Bronchial epithelial cell (primary cell): ENCODE results near the gene ALAS1. TPM values are rescaled to one million over a fixed set of nuclear protein-coding genes. Genes with fewer than 3 reads are reported as not detected.

ENCODE experiments used
- DNase-seq: peaks from one replicate; pipeline ENCODE4 v3.0.0-alpha.2; 2010; ENCODE audit warnings: low read depth
- FAIRE-seq: peaks from 2 replicates; lab custom pipeline; 2011; peaks lifted over from hg19 to GRCh38; lab: Jason Lieb, UNC
- H3K27me3 ChIP-seq: 2 replicates; pipeline ENCODE4 v1.5.1; 2011; ENCODE audit warnings: low read length; ENCODE audit not compliant: control insufficient read depth, insufficient read depth
- H3K36me3 ChIP-seq: 2 replicates; pipeline ENCODE4 v1.5.1; 2011; ENCODE audit warnings: low read length; ENCODE audit not compliant: control insufficient read depth, insufficient read depth
- H3K4me3 ChIP-seq: 2 replicates; pipeline ENCODE4 v1.5.1; 2011; ENCODE audit warnings: mild to moderate bottlenecking, low read depth, low read length, control low read depth
- CTCF ChIP-seq: IDR thresholded peaks from 2 replicates; pipeline ENCODE4 v1.5.1; 2011; ENCODE audit warnings: mild to moderate bottlenecking, moderate library complexity, low read length, control low read depth, inconsistent platforms; ENCODE audit not compliant: insufficient read depth, severe bottlenecking
- total RNA-seq: library from RNA; depleted of rRNA; stranded (reverse); fragments of >200 nt; gene quantifications from 2 replicates; pipeline ENCODE4 v1.2.1, GENCODE V29; 2014

The ALAS1 gene
- total RNA-seq, 1 donor from 2014 or later: 32.1 TPM

GRCh38 chr3:52181543-52181942 lies 16.4 kb upstream of the ALAS1 start:
- no peak overlapping the region for H3K4me3 ChIP-seq
- FAIRE-seq (no peak), DNase-seq (peak; percentile 70)
- no peaks in the 10 kb centered on the region for H3K36me3 ChIP-seq
- H3K27me3 ChIP-seq: peaks cover 8% of the 10 kb centered on the region
- TF ChIP-seq CTCF: no peak

GRCh38 chr3:52182196-52182595 lies 15.8 kb upstream of the ALAS1 start:
- Histone ChIP-seq H3K36me3 (no peaks in the 10 kb centered on the region), H3K27me3 (peaks cover 8% of the 10 kb centered on the region), H3K4me3 (no peak overlapping the region)
- FAIRE-seq: no peak
- DNase-seq: no peak
- no peak for TF ChIP-seq CTCF

GRCh38 chr3:52182691-52183090 lies 15.3 kb upstream of the ALAS1 start:
- FAIRE-seq: no peak

GRCh38 chr3:52183786-52184445 lies 14.0 kb upstream of the ALAS1 start:
- Histone ChIP-seq H3K36me3 (no peaks in the 10 kb centered on the region), H3K4me3 (no peak overlapping the region)
- FAIRE-seq: no peak

More at GRCh38 chr3:52182691-52183090, 15.3 kb upstream of the ALAS1 start:
- peaks cover 8% of the 10 kb centered on the region for H3K27me3 ChIP-seq
- no peak overlapping the region for H3K4me3 ChIP-seq
- TF ChIP-seq CTCF: no peak
- no peaks in the 10 kb centered on the region for H3K36me3 ChIP-seq
- no peak for DNase-seq

GRCh38 chr3:52184690-52185089 lies 13.3 kb upstream of the ALAS1 start:
- Histone ChIP-seq H3K4me3 (no peak overlapping the region), H3K36me3 (no peaks in the 10 kb centered on the region), H3K27me3 (no peaks in the 10 kb centered on the region)
- no peak for TF ChIP-seq CTCF
- DNase-seq (no peak), FAIRE-seq (no peak)

More at GRCh38 chr3:52183786-52184445, 14.0 kb upstream of the ALAS1 start:
- H3K27me3 ChIP-seq: peaks cover under 1% of the 10 kb centered on the region
- DNase-seq: no peak
- TF ChIP-seq CTCF: no peak

GRCh38 chr3:52185311-52185710 lies 12.6 kb upstream of the ALAS1 start:
- Histone ChIP-seq H3K36me3 (no peaks in the 10 kb centered on the region), H3K4me3 (no peak overlapping the region), H3K27me3 (no peaks in the 10 kb centered on the region)
- no peak for FAIRE-seq
- TF ChIP-seq CTCF: no peak
- no peak for DNase-seq
